ENCODE data around the gene AGR3. TPM values are rescaled to one million over a fixed set of nuclear protein-coding genes. Genes with fewer than 3 reads are reported as not detected.
"Not testable (repeated sequence)": the region's sequence is repeated elsewhere in the genome, so short reads cannot be mapped to it uniquely, and the experiment has no call there.

The AGR3 gene
- total RNA-seq, 1 donor from 2014 or later, result not detected

GRCh38 chr7:16867328-16867727 is 14.5 kb downstream of the AGR3 start:
- no peak for DNase-seq (ENCODE audit: extremely low spot score, unreplicated experiment)
- Mint-ChIP-seq H3K36me3 (ENCODE audit: unreplicated experiment) (no peaks in the 10 kb centered on the region), H3K27me3 (ENCODE audit: unreplicated experiment) (peaks cover 24% of the 10 kb centered on the region), H3K4me1 (ENCODE audit: unreplicated experiment) (no peaks in the 10 kb centered on the region), H3K4me3 (ENCODE audit: unreplicated experiment) (no peak overlapping the region), H3K27ac (ENCODE audit: unreplicated experiment) (no peak overlapping the region), H3K9me3 (ENCODE audit: unreplicated experiment) (peaks cover 8% of the 10 kb centered on the region)
- TF ChIP-seq CTCF (IDR thresholded peaks at IDR 0.05), result no peak

- not testable (repeated sequence) for H3K27me3 Mint-ChIP-seq (ENCODE audit: unreplicated experiment); H3K4me1 Mint-ChIP-seq (ENCODE audit: unreplicated experiment); H3K4me3 Mint-ChIP-seq (ENCODE audit: unreplicated experiment); H3K36me3 Mint-ChIP-seq (ENCODE audit: unreplicated experiment); H3K27ac Mint-ChIP-seq (ENCODE audit: unreplicated experiment); DNase-seq (ENCODE audit: extremely low spot score, unreplicated experiment); H3K9me3 Mint-ChIP-seq (ENCODE audit: unreplicated experiment)
Measured at GRCh38 chr7:16853189-16853588, 28.6 kb downstream of the AGR3 start.

GRCh38 chr7:16851829-16852228 is 30.0 kb downstream of the AGR3 start:
- TF ChIP-seq CTCF (IDR thresholded peaks at IDR 0.05), result no peak
- H3K9me3 Mint-ChIP-seq (ENCODE audit: unreplicated experiment), result no peaks in the 10 kb centered on the region
- no peak overlapping the region for H3K27ac Mint-ChIP-seq (ENCODE audit: unreplicated experiment)
- H3K36me3 Mint-ChIP-seq (ENCODE audit: unreplicated experiment), result no peaks in the 10 kb centered on the region
- peaks cover 2% of the 10 kb centered on the region for H3K4me1 Mint-ChIP-seq (ENCODE audit: unreplicated experiment)
- no peak overlapping the region for H3K4me3 Mint-ChIP-seq (ENCODE audit: unreplicated experiment)
- no peak for DNase-seq (ENCODE audit: extremely low spot score, unreplicated experiment)
- H3K27me3 Mint-ChIP-seq (ENCODE audit: unreplicated experiment), result no peaks in the 10 kb centered on the region

GRCh38 chr7:16850614-16851466 is 30.9 kb downstream of the AGR3 start:
- Mint-ChIP-seq H3K36me3 (ENCODE audit: unreplicated experiment) (no peaks in the 10 kb centered on the region), H3K4me3 (ENCODE audit: unreplicated experiment) (no peak overlapping the region), H3K27ac (ENCODE audit: unreplicated experiment) (no peak overlapping the region), H3K27me3 (ENCODE audit: unreplicated experiment) (no peaks in the 10 kb centered on the region), H3K4me1 (ENCODE audit: unreplicated experiment) (peaks cover 5% of the 10 kb centered on the region), H3K9me3 (ENCODE audit: unreplicated experiment) (no peaks in the 10 kb centered on the region)
- no peak for TF ChIP-seq CTCF (IDR thresholded peaks at IDR 0.05)
- DNase-seq (ENCODE audit: extremely low spot score, unreplicated experiment), result no peak

- Mint-ChIP-seq H3K4me3 (ENCODE audit: unreplicated experiment) (no peak overlapping the region), H3K9me3 (ENCODE audit: unreplicated experiment) (no peaks in the 10 kb centered on the region), H3K4me1 (ENCODE audit: unreplicated experiment) (peaks cover 5% of the 10 kb centered on the region), H3K36me3 (ENCODE audit: unreplicated experiment) (no peaks in the 10 kb centered on the region), H3K27ac (ENCODE audit: unreplicated experiment) (no peak overlapping the region), H3K27me3 (ENCODE audit: unreplicated experiment) (no peaks in the 10 kb centered on the region)
- no peak for DNase-seq (ENCODE audit: extremely low spot score, unreplicated experiment)
- no peak for TF ChIP-seq CTCF (IDR thresholded peaks at IDR 0.05)
Measured at GRCh38 chr7:16849296-16850148, 32.3 kb downstream of the AGR3 start.
